Activated CD8-positive, alpha-beta memory T cell treated with anti-CD3 and anti-CD28 coated beads, Interleukin-2, amount 50 U/mL, for 1 hour (primary cell): ENCODE results near the gene ZNF185.

ENCODE experiments used
- DNase-seq: peaks from one replicate; pipeline ENCODE4 v3.0.0-alpha.2; 2020; ENCODE audit errors: extremely low read depth

ZNF185 gene

DNA sequence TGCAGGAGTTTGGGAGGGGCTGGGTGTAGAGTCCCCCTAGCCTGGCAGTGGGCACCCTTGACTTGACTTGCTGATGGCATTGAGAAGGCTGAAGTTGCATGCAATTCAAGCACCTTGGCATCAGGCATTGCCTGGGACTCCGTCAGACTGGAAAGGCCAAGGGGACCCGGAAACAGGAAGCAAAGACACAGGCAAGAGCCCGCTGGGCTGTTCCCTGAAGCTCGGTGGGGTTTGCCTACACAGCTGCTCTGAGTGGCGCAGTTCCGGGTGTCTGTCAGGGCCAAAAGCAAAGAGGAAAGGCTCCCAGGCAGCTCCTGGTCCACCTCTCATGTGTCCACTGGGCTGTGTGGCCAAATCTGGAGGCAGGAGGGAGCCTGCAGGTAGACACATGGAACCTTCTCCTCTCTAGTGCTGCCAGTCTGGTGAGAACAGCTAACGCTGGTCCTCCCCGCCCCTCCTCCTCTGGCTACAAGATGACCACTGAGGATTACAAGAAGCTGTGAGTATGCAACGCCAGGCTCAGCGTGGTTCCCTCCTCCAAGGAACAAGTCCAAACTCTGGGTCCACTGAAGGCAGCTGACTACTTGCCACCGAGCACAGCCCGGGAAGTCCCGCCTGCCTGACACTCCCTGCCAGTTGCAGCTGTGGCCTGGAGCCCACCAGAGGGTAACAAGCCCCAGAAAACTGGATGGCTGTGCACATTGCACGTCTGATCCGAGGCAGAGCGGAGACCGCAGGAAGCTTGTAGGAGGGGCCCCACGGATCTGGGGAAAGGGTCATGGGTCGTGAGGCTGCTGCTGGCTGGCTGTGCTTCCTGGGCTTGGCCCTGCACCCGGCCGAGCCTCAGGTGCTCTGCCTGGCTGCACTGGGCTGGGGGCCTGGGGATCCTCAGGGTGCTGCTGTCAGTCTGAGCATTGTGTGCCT lies 20.1 kb downstream of the ZNF185 start:
- no peak for DNase-seq

DNA sequence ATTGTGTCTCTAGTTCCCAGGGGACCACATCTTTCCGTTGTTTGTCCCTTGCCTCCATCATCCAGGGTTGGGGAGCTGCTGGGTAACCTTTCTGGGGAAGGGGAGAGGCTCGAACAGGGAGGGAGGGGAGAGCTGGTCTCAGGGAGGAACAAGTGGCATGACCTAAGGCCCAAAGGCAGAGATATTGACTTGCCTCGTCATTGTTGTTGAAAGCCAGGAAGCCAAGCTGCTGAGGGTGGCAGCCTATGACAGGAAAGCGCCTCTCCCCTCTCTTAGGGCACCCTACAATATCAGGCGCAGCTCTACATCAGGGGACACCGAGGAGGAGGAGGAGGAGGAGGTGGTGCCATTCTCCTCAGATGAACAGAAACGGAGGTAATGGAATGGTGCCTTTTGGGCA lies 20.8 kb downstream of the ZNF185 start:
- no peak for DNase-seq

DNA sequence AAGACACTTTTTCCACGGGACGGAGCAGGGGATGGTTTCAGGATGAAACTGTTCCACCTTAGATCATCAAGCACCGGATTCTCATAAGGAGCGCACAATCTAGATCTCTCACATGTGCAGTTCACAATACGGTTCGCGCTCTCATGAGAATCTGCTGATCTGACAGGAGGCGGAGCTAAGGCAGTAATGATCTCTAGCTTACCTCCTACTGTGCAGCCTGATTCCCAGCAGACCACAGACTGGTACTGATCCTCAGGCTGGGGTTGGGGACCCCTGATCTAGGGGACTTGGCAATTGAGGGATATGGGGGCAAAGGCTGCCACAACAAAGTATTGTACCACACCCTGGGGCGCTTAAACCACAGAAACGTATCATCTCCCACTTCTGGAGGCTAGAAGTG lies 25.7 kb downstream of the ZNF185 start:
- no peak for DNase-seq

DNA sequence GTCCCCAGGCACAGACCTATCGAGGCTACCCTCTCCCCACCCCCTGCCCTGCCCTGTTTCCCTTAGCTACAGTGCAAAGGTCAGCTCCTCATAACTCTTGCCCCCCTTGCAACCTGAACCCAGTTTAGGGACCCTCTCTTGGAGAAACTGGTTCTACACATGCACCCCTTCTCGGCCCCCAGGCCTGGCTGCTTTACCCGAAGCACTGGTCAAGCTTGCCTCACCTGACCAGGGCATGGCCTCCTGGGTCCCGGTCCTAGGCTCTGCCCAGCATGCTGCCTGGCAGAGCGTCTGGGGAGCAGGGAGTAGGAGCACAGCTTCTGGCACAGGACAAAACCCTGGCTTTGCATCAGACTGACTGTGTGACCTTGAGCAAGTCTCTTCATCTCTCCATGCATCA lies 28.0 kb downstream of the ZNF185 start:
- DNase-seq, result no peak

DNA sequence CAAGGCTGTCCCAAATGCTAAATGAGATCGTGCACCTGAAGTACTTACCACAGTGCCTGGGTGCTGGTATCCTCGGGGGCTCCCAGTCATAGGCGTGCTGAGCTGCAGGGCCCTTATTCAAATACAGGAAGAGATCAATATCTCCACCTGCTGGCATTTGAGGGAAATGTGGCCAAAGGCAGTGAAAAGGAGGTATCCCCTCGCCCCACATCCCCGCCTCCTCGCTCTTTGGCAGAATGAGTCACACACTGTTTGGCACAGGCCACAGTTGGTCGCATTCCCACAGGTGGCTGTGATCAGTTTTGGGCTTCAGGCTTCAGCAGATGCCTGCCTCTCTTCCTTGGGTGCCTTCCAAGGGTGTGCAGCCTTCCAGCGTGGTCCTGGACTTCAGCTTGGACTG lies 28.4 kb downstream of the ZNF185 start:
- DNase-seq, result peak; percentile 25

DNA sequence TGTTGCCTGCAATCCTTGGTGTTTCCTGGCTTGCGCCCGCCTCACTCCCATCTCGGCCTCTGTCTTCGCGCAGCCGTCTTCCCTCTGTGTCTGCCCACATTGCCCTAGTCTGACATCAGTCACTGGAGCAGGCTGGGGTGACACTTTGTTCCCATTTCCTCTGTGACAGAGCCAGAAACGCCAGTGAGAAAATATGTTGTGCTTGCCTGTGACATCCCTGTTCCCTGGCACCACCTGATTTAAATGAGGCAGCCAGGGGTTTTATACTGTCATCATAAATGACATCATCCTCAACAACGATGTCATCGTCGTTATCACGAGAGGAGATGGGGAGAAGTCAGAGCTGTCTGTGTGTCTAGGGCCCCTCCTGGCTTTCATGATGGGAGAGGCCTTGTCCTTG lies 29.1 kb downstream of the ZNF185 start:
- DNase-seq, result no peak

DNA sequence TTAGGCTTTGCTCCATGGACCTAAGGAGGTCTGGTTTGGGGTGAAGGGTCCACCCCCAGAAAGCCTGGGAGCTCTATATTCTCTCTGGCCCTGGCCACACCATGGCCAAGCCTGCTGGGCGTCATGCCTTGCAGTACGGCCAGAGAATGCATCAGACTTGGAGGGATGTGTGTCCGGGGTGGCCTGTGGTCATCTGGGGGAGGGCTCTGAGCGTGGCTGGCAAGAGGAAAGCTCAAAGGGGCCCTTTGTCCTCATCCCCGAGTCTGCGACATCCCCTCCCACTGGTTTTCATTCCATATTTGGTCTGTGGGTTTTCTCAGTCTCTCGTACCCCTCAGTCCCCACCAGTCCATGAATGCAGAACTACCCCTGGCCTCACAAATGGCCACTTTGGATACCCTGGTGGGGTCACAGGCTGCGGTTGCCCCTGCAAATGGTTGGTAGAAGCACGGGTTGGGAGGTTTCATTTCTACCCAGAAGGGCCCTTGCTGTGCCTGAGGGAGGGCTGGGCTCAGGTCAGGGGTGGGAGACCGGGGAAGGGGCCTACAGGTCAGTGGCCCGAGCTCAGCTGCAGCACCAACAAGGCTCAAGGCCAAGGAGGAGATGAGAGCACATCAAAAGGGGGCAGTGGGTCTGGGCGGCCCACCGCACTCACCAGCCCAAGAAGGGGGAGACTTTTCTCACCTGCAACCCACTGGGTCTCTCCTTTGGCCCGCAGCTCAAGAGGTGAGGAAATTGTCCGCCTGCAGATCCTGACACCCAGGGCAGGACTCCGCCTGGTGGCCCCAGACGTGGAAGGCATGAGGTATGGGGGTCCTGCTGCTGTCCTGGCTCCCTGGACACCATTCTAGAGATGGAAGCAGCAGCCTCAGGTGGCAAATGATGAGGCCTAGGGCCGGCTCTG lies 30.2 kb downstream of the ZNF185 start:
- DNase-seq, result no peak

DNA sequence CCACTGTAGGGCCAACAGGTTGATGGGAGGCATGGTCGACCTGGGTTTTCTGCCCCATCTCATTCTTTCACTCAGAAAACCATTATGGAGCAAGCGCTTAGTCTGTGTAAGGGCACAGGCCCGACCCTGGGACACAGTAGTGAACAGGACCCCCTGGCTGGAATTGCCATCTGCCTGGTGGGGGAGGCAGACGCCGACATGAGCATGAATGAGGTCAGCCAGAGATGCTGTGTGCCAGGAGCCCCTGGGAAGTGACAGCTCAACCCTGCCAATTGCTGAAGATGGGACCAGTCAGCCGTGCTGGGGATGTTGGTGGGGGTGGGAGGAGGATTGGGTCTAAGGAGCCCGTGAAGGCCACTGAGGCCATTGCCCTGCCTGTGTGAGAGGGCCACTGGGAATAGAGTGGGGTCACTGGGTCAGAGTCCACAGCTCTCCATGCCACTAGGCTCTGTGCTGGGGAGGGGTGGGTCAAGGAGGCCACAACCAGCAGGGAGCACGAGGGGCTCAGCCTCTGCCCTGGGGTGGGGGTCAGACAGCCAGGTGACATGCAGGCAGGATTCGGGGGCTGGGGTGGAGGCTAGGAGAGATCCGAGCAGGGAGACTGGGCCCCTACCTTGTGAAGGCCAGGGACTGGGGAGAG lies 31.0 kb downstream of the ZNF185 start:
- DNase-seq, result no peak

DNA sequence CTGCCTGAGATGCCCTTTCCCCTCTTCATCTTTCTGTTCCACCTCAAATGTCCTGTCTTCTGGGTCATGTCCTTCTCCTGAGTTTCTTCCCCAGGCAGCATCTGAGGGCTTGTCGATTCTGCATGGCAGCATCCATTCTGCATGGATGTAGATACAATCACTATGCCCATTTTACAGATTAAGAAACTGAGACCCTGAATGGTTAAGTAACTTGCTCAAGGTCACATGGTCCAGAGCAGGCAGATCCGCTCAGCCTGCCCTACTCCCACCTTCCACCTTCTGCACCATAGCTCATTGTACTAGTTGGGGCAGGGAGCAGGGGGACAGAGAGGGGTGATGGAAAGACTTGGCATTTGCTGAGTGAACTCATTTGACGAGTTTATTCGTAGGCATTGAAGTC lies 32.0 kb downstream of the ZNF185 start:
- no peak for DNase-seq

DNA sequence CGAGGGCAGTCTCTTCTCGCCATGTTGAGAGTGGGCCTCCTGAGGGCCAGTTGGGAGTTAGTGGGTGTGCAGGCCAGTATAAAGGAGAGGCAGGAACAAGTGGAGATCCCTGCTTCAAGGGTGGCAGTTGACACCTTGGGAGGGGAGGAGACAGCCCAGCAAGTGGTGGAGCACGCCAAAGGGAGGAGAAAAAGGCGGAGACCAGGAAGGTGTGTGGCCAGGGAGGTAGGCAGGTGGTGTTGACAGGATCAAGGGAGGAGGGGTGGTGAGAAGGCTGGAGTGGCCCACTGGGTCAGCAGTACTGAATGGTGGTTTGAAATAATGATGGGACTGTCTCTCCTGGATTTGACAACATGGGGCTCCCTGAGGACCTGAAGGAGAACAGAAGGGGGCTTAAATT lies 32.6 kb downstream of the ZNF185 start:
- DNase-seq, result no peak

DNA sequence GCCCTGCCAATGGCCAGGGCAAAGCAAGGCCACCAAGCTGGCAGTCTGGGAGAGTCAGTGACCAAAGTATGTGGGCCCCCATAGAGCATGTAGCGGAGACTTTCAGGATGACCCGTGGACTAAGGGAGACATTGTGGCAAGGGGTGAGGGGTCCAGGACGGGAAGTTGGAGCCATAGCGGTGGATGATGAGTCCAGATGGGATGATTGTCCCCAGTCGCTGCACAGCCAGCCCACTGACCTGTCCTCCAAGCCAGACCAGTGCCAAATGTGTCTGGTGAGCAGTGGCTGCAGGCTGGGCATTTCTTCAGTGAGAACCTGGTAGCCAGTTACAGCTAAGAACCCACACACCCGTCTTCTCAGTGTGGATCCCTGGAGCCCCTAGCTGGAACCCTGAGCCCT lies 34.3 kb downstream of the ZNF185 start:
- DNase-seq, result no peak

DNA sequence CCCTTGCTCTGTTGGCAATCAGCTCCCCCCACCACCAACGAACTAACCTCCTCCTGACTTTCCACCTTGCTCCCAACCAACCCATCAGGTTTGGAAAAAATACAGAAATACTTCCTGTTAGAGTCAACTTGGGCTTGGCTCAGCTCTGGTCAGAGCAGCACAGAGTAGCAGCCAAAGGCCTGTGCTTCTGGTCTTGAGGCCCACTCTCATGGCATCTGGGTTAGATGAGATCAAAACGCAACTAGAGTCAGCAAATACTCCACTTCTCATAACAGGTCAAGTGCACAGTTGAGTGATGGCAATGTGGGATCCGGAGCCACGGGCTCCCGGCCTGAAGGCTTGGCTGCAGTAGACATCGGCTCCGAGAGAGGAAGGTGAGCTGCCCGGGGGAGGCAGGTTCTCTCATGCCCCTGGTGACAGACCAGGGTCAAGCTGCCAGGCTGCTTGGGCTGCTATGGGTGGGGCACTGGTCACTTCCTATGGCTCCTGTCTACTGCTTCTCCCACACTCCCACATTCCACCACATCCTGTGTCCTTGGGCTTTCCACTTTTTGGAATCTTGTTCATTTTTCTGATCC lies 34.8 kb downstream of the ZNF185 start:
- no peak for DNase-seq

DNA sequence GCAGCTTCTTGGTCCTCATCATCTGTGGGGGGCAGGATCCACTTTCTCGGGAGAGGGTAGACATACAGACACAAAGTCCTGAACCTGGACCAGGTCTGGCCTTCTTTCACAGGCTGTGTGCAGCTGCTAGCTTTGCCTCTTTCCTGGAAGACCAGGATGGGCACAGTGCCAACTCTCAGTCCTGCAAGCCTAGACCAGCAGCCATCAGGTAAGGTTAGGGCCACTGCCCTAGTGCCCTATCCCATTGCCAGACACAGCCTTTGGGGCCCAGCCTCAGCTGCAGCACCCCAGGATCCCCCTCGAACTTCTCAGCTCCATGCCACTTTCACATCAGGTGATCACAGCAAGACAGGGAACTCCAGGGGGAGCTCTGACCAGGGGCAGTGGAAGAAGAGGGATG lies 38.4 kb downstream of the ZNF185 start:
- DNase-seq, result no peak

DNA sequence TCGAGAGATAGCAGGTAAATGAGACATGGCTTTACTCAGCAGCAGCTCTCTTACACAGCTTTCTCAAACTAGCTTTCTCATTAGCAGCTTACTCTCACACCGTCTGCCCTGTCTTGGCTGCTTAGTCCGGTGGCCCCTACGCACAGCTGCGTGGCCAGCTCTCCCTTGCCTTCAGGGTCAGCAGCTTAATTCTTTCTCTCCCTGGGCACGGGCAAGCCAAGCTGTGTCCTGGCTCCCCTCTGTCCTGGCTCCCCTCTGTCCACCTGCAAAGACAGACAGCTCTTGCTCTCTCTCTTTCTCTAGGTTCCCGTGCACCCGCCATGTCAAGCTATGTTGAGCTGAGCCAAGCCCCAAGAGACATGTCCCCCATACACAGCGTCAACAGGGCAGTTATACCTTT lies 39.4 kb downstream of the ZNF185 start:
- DNase-seq, result no peak

DNA sequence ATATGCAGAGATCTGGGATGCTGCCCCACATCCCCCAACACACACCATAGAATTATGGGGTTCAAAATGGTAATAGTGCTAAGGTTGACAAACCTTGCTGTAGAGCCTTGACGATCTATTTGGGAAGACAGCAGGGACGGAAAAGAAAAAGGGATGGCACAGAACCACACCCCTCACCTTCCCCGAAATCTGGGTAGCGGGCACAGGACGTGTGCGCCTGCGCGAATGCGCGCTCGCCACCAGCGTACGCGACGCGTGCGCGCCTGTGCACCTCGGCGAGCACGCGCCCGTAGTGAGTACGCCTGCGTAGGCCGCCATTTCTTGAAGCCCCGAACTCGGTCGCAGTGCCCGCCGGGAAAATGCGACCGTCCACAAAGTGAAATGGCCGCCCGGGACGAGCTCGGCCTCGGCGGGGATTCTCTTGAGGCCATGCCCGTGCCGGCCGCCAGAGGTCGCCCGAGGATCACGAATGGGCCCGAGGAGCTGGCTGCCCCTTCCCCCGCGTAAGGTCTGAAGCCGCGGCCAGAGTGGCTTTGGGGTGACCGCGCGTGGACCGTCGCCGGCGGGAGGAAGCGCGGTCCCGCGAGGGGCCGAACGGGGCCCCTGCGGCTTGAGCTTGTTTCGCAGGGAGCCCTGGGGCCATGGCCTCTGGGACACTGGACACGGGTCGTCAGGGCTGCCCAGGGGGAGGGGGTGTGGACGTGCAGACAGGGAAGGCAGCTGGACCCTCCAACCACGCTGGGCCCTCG lies 43.6 kb downstream of the ZNF185 start:
- DNase-seq, result peak; percentile 68

DNA sequence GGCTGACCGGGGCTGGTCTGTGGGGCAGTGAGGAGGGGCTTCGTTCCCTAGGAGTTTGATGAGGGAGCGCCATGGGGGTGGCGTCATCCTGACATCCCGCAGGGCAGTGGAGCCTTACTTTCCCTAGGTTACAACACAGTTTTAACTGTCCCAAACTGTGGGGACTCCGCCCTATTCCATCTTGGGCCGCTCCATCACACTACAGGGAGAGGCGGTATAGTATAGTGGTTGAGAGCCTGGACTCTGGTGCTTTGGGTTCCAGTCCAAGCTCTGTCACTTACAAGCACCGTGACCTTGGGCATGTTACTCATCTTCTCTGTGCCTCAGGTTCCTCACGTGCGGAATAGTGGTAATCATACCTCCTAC lies 44.2 kb downstream of the ZNF185 start:
- DNase-seq, result no peak

DNA sequence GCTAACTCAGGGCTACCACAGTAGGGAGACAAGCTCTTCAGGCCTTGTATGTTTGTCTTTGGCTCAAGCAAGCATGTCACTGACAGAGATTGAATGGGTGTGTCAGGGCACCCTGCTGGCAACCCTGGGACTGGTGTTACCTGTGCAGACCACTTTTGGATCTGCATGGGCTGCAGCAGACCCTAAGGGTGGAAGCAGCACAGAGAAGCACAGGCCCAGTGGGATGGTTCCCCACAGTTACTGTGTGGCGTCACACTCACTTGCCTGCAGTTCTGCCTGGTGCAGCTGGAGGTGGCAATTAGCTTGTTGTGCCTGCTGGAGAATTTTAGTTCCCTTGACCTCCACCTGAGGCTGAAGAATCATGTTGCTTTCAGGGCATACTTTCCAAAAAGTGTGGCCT lies 46.0 kb downstream of the ZNF185 start:
- DNase-seq, result no peak

DNA sequence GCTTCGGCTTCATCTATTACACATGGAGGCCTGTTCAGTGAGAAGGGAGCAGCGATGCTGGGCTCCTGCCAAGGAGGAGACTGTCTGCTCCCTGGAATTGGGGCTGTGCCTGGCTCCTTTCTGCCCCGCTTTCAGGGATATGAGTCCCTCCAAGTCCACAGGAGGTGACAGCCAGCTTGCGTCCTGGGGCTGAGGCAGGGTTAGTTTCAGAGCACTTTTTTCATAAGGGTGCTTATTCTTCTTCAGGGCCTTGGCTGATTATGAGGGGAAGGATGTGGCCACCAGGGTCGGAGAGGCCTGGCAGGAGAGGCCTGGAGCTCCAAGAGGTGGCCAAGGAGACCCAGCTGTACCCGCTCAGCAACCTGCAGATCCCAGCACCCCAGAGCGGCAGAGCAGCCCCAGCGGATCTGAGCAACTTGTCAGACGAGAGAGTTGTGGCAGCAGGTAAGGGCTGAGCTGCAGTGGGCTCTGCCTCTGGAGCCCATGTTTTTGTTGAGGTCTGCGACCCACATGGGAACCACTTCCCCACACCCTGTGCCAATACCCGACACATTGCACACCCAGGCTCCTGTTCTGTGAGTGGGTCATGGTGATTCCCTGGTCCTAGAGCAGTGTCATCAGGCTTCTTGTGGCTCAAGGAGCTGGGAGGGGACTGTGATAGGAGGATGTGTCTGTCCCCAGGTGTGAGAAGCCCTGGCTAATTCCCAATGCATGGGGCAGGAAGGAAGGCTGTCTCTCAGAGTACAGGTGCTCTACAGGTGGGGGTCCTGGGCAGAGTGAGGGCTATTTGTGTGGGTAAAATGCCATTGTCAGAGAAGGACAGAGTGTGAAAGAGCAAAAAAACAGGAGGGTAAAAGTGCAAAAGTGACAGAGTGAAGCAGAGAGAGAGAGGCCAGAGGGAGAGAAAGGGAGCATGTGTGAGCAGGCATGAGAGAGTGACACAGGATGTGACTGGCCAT lies 47.4 kb downstream of the ZNF185 start:
- no peak for DNase-seq

DNA sequence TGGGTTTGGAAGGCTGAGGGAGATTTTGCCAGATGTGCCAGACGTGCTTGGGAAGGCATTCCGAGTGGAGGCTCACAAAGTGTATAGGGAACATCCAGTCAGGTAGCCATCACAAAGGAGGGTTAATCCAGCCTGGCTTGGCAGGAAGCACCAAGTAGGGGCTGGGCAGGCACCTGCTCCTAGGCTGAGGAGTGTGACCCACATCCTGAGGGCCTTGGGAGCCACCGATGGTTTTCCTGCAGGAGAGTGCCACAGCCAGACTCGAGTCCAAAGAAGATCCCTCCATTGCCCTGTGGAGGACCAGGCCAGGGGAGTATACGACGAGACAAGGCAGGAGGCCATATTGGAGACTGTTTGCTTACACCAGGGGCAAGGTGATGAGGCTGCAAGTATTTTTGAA lies 48.8 kb downstream of the ZNF185 start:
- no peak for DNase-seq
